ENCODE measurements around the gene DTNBP1. TPM values are rescaled to one million over a fixed set of nuclear protein-coding genes. Genes with fewer than 3 reads are reported as not detected.

Gene DTNBP1
- polyA plus RNA-seq, 5 donors: 16.2 to 19.3 (median 16.7) TPM

GRCh38 chr6:15484140-15484539 lies 178.7 kb downstream of the DTNBP1 start:
- DNase-seq: no peak

- no peak for DNase-seq
Measured at GRCh38 chr6:15483060-15483459, 179.8 kb downstream of the DTNBP1 start.

GRCh38 chr6:15481390-15482291 lies 181.2 kb downstream of the DTNBP1 start:
- DNase-seq: no peak

GRCh38 chr6:15480525-15480924 lies 182.3 kb downstream of the DTNBP1 start:
- no peak for DNase-seq

GRCh38 chr6:15479761-15480160 lies 183.1 kb downstream of the DTNBP1 start:
- DNase-seq: no peak

- no peak for DNase-seq
Measured at GRCh38 chr6:15477746-15478145, 185.1 kb downstream of the DTNBP1 start.

- no peak for DNase-seq
Measured at GRCh38 chr6:15476631-15477380, 186.0 kb downstream of the DTNBP1 start.

GRCh38 chr6:15475872-15476271 lies 187.0 kb downstream of the DTNBP1 start:
- DNase-seq: no peak

GRCh38 chr6:15475261-15475660 lies 187.6 kb downstream of the DTNBP1 start:
- DNase-seq: no peak

- DNase-seq: no peak
Measured at GRCh38 chr6:15474196-15474595, 188.6 kb downstream of the DTNBP1 start.

GRCh38 chr6:15473741-15474161 lies 189.1 kb downstream of the DTNBP1 start:
- DNase-seq: no peak

GRCh38 chr6:15473174-15473573 lies 189.7 kb downstream of the DTNBP1 start:
- no peak for DNase-seq
